NCI-H2029 treated with DMSO at 0.1 percent for 48 hours (cell line): Measurements from ENCODE around the gene CACNA1E.

Source experiments
- DNase-seq: peaks from one replicate; lab custom pipeline; 2025; lab: John Stamatoyannopoulos, UW

CACNA1E gene

GRCh38 chr1:181701891-181702290 lies 218.6 kb downstream of the CACNA1E start:
- DNase-seq = no peak

- no peak for DNase-seq
These were observed 221.2 kb downstream of the CACNA1E start for GRCh38 chr1:181704546-181704945.

GRCh38 chr1:181711820-181712219 lies 228.5 kb downstream of the CACNA1E start:
- DNase-seq = no peak

- no peak for DNase-seq
These were observed 229.4 kb downstream of the CACNA1E start for GRCh38 chr1:181712711-181713110.

- no peak for DNase-seq
These were observed 231.1 kb downstream of the CACNA1E start for GRCh38 chr1:181714428-181714827.

- no peak for DNase-seq
These were observed 234.7 kb downstream of the CACNA1E start for GRCh38 chr1:181718034-181718433.

- no peak for DNase-seq
These were observed 243.1 kb downstream of the CACNA1E start for GRCh38 chr1:181726320-181727012.

- no peak for DNase-seq
These were observed 247.3 kb downstream of the CACNA1E start for GRCh38 chr1:181730606-181731005.

- DNase-seq = no peak
These were observed 249.1 kb downstream of the CACNA1E start for GRCh38 chr1:181732218-181732990.

GRCh38 chr1:181733486-181733885 lies 250.2 kb downstream of the CACNA1E start:
- DNase-seq = no peak

GRCh38 chr1:181737056-181737455 lies 253.7 kb downstream of the CACNA1E start:
- no peak for DNase-seq

- DNase-seq = no peak
These were observed 255.9 kb downstream of the CACNA1E start for GRCh38 chr1:181739214-181739613.

- no peak for DNase-seq
These were observed 259.1 kb downstream of the CACNA1E start for GRCh38 chr1:181742426-181742825.

- peak; percentile 32 for DNase-seq
These were observed 260.6 kb downstream of the CACNA1E start for GRCh38 chr1:181743878-181744312.

GRCh38 chr1:181746224-181746623 lies 262.9 kb downstream of the CACNA1E start:
- DNase-seq = no peak

GRCh38 chr1:181748013-181748412 lies 264.7 kb downstream of the CACNA1E start:
- no peak for DNase-seq

- DNase-seq = no peak
These were observed 270.8 kb downstream of the CACNA1E start for GRCh38 chr1:181754103-181754502.

GRCh38 chr1:181759481-181759880 lies 276.2 kb downstream of the CACNA1E start:
- DNase-seq = no peak

GRCh38 chr1:181763736-181764135 lies 280.4 kb downstream of the CACNA1E start:
- DNase-seq = no peak

GRCh38 chr1:181765451-181766026 lies 282.2 kb downstream of the CACNA1E start:
- no peak for DNase-seq

- DNase-seq = no peak
These were observed 283.8 kb downstream of the CACNA1E start for GRCh38 chr1:181767001-181767708.

- no peak for DNase-seq
These were observed 285.1 kb downstream of the CACNA1E start for GRCh38 chr1:181768211-181768929.
